Fibroblast of lung (primary cell): ENCODE measurements around the gene PLCXD3.

Source experiments
- EZH2 ChIP-seq: IDR thresholded peaks from 2 replicates; pipeline ENCODE4 v1.5.1; 2012; ENCODE audit warnings: low read length, control low read depth, mild to moderate bottlenecking; ENCODE audit errors: missing control alignments
- TF ChIP-seq, protein P1 (sequence below), 2 donors: IDR thresholded peaks in 1 of 2; conservative IDR thresholded peaks in 1 of 2; 1 replicate in 1 of 2; 2 replicates in 1 of 2; pipeline ENCODE4 v1.5.1; 2011 to 2012; ENCODE audit warnings: low read length in 2 of 2, control low read depth in 1 of 2, inconsistent platforms in 1 of 2, low read depth in 1 of 2, mild to moderate bottlenecking in 1 of 2

DNA sequence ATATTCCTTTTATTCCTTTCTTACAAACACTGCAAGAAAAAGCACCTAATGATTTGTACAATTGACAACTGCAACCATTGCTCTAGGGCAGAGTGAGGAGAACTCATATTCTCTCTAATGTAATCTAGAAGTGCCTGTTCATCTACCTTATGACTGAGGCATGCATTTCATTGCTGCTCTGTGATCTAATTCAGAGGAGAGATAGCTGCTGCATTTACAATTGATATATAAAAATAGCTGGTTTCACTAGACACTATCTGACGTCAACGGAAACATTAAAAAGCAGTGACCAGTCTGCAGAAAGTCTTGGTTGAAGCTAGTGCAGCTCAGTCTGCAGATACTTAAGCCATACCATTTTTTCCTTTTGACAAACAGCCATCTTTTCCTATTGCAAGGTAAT, 224.2 kb downstream of the PLCXD3 start:
- TF ChIP-seq, protein P1, sequence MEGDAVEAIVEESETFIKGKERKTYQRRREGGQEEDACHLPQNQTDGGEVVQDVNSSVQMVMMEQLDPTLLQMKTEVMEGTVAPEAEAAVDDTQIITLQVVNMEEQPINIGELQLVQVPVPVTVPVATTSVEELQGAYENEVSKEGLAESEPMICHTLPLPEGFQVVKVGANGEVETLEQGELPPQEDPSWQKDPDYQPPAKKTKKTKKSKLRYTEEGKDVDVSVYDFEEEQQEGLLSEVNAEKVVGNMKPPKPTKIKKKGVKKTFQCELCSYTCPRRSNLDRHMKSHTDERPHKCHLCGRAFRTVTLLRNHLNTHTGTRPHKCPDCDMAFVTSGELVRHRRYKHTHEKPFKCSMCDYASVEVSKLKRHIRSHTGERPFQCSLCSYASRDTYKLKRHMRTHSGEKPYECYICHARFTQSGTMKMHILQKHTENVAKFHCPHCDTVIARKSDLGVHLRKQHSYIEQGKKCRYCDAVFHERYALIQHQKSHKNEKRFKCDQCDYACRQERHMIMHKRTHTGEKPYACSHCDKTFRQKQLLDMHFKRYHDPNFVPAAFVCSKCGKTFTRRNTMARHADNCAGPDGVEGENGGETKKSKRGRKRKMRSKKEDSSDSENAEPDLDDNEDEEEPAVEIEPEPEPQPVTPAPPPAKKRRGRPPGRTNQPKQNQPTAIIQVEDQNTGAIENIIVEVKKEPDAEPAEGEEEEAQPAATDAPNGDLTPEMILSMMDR (conservative IDR thresholded peaks at IDR 0.05 in 1 of 2, IDR thresholded peaks at IDR 0.05 in 1 of 2; ENCODE audit: low read depth in 1 of 2, low read length in 2 of 2), result no peak
- no peak for TF ChIP-seq EZH2
